Gastrocnemius medialis (tissue), 4 donors: ENCODE results near the gene PGAP6. TPM values are rescaled to one million over a fixed set of nuclear protein-coding genes. Genes with fewer than 3 reads are reported as not detected.

Experiments
- ATAC-seq, 2 donors: fragments of 150-250 bp; one replicate each; pipeline ENCODE4 v1.9.1; 2016
- DNase-seq, 2 donors: peaks; one replicate each; pipeline ENCODE4 v3.0.0-alpha.2; 2019
- H3K27ac ChIP-seq, 4 donors: fragments of 200-600 bp; sonication (generic); 1 replicate in 1 of 4; 2 replicates in 3 of 4; pipeline ENCODE4 v1.5.1; 2016 to 2018; ENCODE audit warnings: mild to moderate bottlenecking in 2 of 4, moderate library complexity in 1 of 4
- H3K27me3 ChIP-seq, 3 donors: fragments of 200-600 bp; sonication (generic) in 2 of 3; 1 replicate in 1 of 3; 2 replicates in 2 of 3; pipeline versions ENCODE4 v1.5.1 to v1.6.0; 2016 to 2019; ENCODE audit warnings: mild to moderate bottlenecking in 1 of 3, moderate library complexity in 1 of 3
- H3K36me3 ChIP-seq, 2 donors: fragments of 200-600 bp; sonication (generic) in 1 of 2; one replicate each; pipeline ENCODE4 v1.5.1; 2017 to 2018
- H3K4me1 ChIP-seq, 2 donors: fragments of 200-600 bp; sonication (generic) in 1 of 2; one replicate each; pipeline ENCODE4 v1.5.1; 2016 to 2017; ENCODE audit warnings: mild to moderate bottlenecking in 2 of 2
- H3K4me3 ChIP-seq, 4 donors: fragments of 200-600 bp; sonication (generic) in 3 of 4; 1 replicate in 1 of 4; 2 replicates in 3 of 4; pipeline ENCODE4 v1.5.1; 2016 to 2019; ENCODE audit warnings: mild to moderate bottlenecking in 2 of 4
- H3K9me3 ChIP-seq, 3 donors: fragments of 200-600 bp; sonication (generic) in 2 of 3; 1 replicate in 1 of 3; 2 replicates in 2 of 3; pipeline ENCODE4 v1.5.1; 2016 to 2019
- POLR2A ChIP-seq, 2 donors: fragments of 450-650 bp; IDR thresholded peaks; one replicate each; pipeline ENCODE4 v1.6.1; 2017; ENCODE audit warnings: antibody characterized with exemption in 2 of 2, mild to moderate bottlenecking in 2 of 2, moderate library complexity in 2 of 2
- in situ Hi-C, 4 donors: fragments of 200-750 bp; cut with MboI; loops; one replicate each; pipeline versions ENCODE4 v1.15.0 to v1.8.0; 2017; ENCODE audit warnings: low sequenced_read_pairs in 4 of 4
- intact Hi-C: fragments of 100-400 bp; cut with DNase I; formaldehyde crosslinking; loops from one replicate; pipeline ENCODE4 v1.15.1; 2023; ENCODE audit warnings: low total_unique reads
- total RNA-seq, 4 donors: library from RNA; depleted of rRNA; stranded (reverse); fragments of >200 nt; gene quantifications; one replicate each; pipeline versions ENCODE4 v1.1.0 to v1.2.3, GENCODE V29; 2016
- TF ChIP-seq, protein P1 (sequence below), 5 experiments: fragments of 450-650 bp in 3 of 5; fragments of 200-600 bp in 2 of 5; sonication (generic) in 2 of 5; IDR thresholded peaks in 4 of 5; conservative IDR thresholded peaks in 1 of 5; 1 replicate in 4 of 5; 2 replicates in 1 of 5; pipeline ENCODE4 v1.5.1; 2016 to 2019; ENCODE audit warnings: antibody characterized with exemption in 5 of 5, mild to moderate bottlenecking in 3 of 5, moderate library complexity in 3 of 5

Gene PGAP6
- total RNA-seq, 4 donors from 2014 or later: 31.5 to 63.3 (median 50.8) TPM

DNA sequence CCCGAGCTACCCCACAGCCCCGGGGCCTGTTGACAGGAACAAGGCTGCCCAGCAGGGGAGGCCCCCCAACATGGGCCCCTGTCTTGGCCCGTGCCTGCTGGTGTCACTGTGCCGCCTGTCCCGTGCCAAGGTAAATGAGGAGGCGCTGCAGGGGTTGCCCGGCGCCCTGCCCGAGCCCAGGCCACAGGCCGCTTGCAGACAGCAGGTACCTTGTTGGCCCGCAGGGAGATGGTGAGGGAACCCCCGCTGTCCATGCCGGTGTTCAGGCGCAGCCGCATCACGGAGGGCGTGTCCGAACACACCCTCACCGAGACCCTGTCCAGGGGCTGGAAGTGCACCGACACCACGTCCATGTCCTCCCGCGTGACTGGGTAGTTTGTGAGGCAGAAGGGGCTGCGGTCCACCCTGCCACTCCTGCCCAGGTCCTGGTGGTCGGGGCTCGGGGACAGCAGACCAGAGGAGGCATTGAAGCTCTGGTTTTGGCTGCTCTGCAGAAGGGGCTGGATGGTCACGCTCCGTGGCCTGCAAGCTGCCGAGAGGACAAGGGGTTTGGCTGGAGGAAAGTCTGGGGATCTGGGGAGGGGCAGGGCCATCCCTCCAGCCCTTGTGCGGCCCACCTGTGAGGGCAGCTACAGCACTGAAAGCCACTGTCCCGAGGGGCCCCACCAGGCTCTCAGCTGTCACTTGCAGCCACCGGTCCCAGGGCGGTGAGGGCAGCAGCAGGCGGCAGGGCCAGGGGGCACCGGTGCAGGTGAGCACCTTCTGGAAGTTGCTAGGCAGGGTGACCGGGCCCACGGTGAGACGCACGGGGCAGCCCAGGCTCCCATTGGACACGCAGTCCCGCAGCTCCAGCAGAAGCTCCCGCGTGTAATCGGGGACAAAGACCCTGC is 5.6 kb downstream of the PGAP6 start:
- no peak for ATAC-seq
- no peak for TF ChIP-seq POLR2A (IDR thresholded peaks at IDR 0.05)
- TF ChIP-seq, protein P1, sequence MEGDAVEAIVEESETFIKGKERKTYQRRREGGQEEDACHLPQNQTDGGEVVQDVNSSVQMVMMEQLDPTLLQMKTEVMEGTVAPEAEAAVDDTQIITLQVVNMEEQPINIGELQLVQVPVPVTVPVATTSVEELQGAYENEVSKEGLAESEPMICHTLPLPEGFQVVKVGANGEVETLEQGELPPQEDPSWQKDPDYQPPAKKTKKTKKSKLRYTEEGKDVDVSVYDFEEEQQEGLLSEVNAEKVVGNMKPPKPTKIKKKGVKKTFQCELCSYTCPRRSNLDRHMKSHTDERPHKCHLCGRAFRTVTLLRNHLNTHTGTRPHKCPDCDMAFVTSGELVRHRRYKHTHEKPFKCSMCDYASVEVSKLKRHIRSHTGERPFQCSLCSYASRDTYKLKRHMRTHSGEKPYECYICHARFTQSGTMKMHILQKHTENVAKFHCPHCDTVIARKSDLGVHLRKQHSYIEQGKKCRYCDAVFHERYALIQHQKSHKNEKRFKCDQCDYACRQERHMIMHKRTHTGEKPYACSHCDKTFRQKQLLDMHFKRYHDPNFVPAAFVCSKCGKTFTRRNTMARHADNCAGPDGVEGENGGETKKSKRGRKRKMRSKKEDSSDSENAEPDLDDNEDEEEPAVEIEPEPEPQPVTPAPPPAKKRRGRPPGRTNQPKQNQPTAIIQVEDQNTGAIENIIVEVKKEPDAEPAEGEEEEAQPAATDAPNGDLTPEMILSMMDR (IDR thresholded peaks at IDR 0.05 in 4 of 5, conservative IDR thresholded peaks at IDR 0.05 in 1 of 5): no peak
- Histone ChIP-seq H3K9me3 (no peaks in the 10 kb centered on the region), H3K27ac (no peak overlapping the region), H3K27me3 (no peaks in the 10 kb centered on the region), H3K4me3 (no peak overlapping the region), H3K4me1 (peaks cover 9 to 11% of the 10 kb centered on the region in 2 donors), H3K36me3 (peaks cover 0 to 38% of the 10 kb centered on the region in 2 donors)
- in situ Hi-C loops: no loop called here
- intact Hi-C loops: no loop called here
- no peak for DNase-seq

DNA sequence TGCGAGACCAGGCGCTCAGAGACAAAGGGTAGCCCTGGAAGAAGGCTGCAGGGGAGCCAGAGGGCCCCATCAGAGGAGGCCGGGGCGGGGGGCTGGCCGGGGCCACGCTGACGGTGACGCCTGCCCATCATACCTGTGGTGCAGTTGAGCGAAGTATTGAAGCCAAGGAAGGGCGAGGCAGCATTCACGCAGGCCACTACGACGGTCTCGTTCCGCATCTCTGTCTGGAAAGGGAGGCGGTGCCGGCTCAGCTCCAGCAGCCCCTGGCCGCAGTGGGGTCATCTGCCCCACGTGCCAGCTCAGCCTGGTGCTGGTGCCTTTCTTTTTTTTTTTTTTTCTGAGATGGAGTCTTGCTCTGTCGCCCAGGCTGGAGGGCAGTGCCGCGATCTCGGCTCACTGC is 6.6 kb downstream of the PGAP6 start:
- Histone ChIP-seq H3K4me1 (peaks cover 7 to 9% of the 10 kb centered on the region in 2 donors), H3K36me3 (peaks cover 0 to 38% of the 10 kb centered on the region in 2 donors), H3K9me3 (no peaks in the 10 kb centered on the region), H3K27me3 (no peaks in the 10 kb centered on the region), H3K4me3 (no peak overlapping the region), H3K27ac (no peak overlapping the region)
- DNase-seq (no peak), ATAC-seq (no peak)
- intact Hi-C loops (no loop called here), in situ Hi-C loops (no loop called here)
- no peak for TF ChIP-seq POLR2A (IDR thresholded peaks at IDR 0.05)
- TF ChIP-seq, protein P1 (IDR thresholded peaks at IDR 0.05 in 4 of 5, conservative IDR thresholded peaks at IDR 0.05 in 1 of 5): no peak

DNA sequence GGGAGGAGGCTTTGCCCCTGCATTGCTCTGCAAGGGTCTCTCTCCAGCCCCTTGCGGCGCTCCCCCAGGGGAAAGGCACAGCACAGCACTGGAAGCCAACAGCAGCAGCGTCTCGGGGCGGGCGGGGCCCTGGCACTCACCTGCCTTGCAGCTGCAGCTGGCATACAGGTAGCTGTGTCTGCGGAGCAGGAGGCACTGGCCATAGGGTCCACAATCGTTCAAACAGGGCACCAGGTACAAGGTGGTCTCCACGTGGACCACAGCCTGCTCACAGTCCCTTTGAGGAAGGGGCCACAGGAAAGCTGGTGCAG is 7.2 kb downstream of the PGAP6 start:
- no peaks in the 10 kb centered on the region for H3K9me3 ChIP-seq
- in situ Hi-C loops (no loop called here), intact Hi-C loops (no loop called here)
- no peak for TF ChIP-seq POLR2A (IDR thresholded peaks at IDR 0.05)
- TF ChIP-seq, protein P1 (IDR thresholded peaks at IDR 0.05 in 4 of 5, conservative IDR thresholded peaks at IDR 0.05 in 1 of 5): no peak
- H3K27ac ChIP-seq: no peak overlapping the region
- no peak for ATAC-seq
- no peak for DNase-seq
- H3K4me3 ChIP-seq: no peak overlapping the region
- no peaks in the 10 kb centered on the region for H3K27me3 ChIP-seq
- H3K4me1 ChIP-seq: peaks cover 11% of the 10 kb centered on the region in 2 donors
- H3K36me3 ChIP-seq: peaks cover 0 to 38% of the 10 kb centered on the region in 2 donors

DNA sequence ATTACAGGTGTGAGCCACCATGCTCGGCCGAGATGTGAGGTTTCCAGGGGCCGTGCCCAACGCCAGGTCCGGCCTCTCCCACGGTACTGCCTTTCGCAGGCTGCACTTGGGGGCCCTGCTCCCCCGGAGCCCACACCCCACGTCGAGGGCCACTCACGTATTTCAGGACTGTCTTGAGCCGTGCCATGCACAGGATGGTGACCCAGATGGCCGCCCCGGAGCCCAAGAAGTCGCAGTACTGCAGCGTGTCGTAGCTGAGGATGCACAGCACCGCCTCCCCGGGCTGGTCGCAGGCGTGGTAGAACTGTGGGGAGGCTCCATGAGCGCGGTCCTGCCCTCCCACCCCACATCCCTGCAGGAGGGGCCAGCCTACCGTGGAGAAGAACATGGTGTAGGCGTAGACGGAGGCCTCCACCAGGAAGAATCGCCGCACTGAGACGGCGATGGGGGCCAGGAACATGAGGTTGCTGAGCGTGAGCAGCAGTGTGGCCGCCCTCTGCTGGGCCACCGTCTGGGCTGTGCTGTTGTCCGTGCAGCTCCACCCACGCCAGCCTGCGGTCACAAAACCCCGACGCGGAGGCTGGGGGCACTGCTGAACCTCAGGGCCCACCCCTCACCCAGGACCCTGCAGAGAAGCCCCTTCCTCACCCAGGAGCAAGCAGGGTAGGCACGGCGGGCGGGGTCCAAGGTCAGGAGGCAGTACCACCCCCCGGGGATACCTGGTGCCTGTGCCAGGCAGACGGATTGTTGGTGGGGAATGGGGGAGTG is 7.7 kb downstream of the PGAP6 start:
- Histone ChIP-seq H3K4me3 (no peak overlapping the region), H3K9me3 (no peaks in the 10 kb centered on the region), H3K36me3 (peaks cover 0 to 42% of the 10 kb centered on the region in 2 donors), H3K27ac (no peak overlapping the region), H3K27me3 (no peaks in the 10 kb centered on the region), H3K4me1 (peaks cover 12 to 14% of the 10 kb centered on the region in 2 donors)
- in situ Hi-C loops (no loop called here), intact Hi-C loops (no loop called here)
- TF ChIP-seq POLR2A (IDR thresholded peaks at IDR 0.05): no peak
- TF ChIP-seq, protein P1 (IDR thresholded peaks at IDR 0.05 in 4 of 5, conservative IDR thresholded peaks at IDR 0.05 in 1 of 5): no peak
- DNase-seq (no peak), ATAC-seq (no peak)
